GM19328 (cell line): ENCODE measurements around the gene SCNN1A.
"Not testable (repeated sequence)": the region's sequence is repeated elsewhere in the genome, so short reads cannot be mapped to it uniquely, and the experiment has no call there.

Experiments used
- ATAC-seq: cut with Tn5 transposase; IDR thresholded peaks from one replicate; pipeline ENCODE4 v1.9.1; 2021; ENCODE audit warnings: mild to moderate bottlenecking, moderate library complexity; ENCODE audit not compliant: unreplicated experiment

SCNN1A gene

GRCh38 chr12:6351622-6352021, 23.7 kb downstream of the SCNN1A start:
- no peak for ATAC-seq

GRCh38 chr12:6347367-6348338, 27.7 kb downstream of the SCNN1A start:
- ATAC-seq, result no peak

GRCh38 chr12:6346942-6347341, 28.4 kb downstream of the SCNN1A start:
- no peak for ATAC-seq

GRCh38 chr12:6346235-6346832, 29.0 kb downstream of the SCNN1A start:
- no peak for ATAC-seq

GRCh38 chr12:6345319-6346091, 29.9 kb downstream of the SCNN1A start:
- no peak for ATAC-seq

GRCh38 chr12:6344101-6344660, 31.2 kb downstream of the SCNN1A start:
- not testable (repeated sequence) for ATAC-seq

- no peak for ATAC-seq
These were observed 31.8 kb downstream of the SCNN1A start for GRCh38 chr12:6343518-6343917.

GRCh38 chr12:6342140-6342889, 33.0 kb downstream of the SCNN1A start:
- no peak for ATAC-seq

GRCh38 chr12:6341417-6342139, 33.8 kb downstream of the SCNN1A start, which contains the start of gene TNFRSF1A:
TSS of gene TNFRSF1A (minus strand) at chr12:6342076. CDS start at chr12:6341814, 262 bp downstream.
- ATAC-seq, result no peak

GRCh38 chr12:6340745-6341416, 34.5 kb downstream of the SCNN1A start:
- ATAC-seq, result no peak

GRCh38 chr12:6340032-6340638, 35.2 kb downstream of the SCNN1A start:
- ATAC-seq, result no peak

- ATAC-seq, result no peak
These were observed 36.4 kb downstream of the SCNN1A start for GRCh38 chr12:6338955-6339354.

GRCh38 chr12:6338536-6338935, 36.8 kb downstream of the SCNN1A start:
- ATAC-seq, result not testable (repeated sequence)

- ATAC-seq, result no peak
These were observed 37.4 kb downstream of the SCNN1A start for GRCh38 chr12:6337958-6338433.

- no peak for ATAC-seq
These were observed 38.2 kb downstream of the SCNN1A start for GRCh38 chr12:6336889-6337853.

GRCh38 chr12:6336079-6336888, 39.1 kb downstream of the SCNN1A start:
- no peak for ATAC-seq
